Immature natural killer cell (primary cell): ENCODE data around the gene TBATA. TPM values are rescaled to one million over a fixed set of nuclear protein-coding genes. Genes with fewer than 3 reads are reported as not detected.
"Not testable (repeated sequence)": the region's sequence is repeated elsewhere in the genome, so short reads cannot be mapped to it uniquely, and the experiment has no call there.

ENCODE experiments used
- DNase-seq, 3 donors: peaks; one replicate each; pipeline ENCODE4 v3.0.0; 2022; ENCODE audit warnings: mixed read lengths in 1 of 3
- H3K27ac Mint-ChIP-seq, 6 donors: one replicate each; pipeline ENCODE4 v1.8.0; 2020; ENCODE audit warnings: mixed read lengths in 6 of 6, mild to moderate bottlenecking in 5 of 6, inconsistent platforms in 4 of 6, moderate library complexity in 3 of 6
- H3K27me3 Mint-ChIP-seq, 3 donors: one replicate each; pipeline ENCODE4 v1.8.0; 2020 to 2021; ENCODE audit warnings: low read depth in 3 of 3, mild to moderate bottlenecking in 3 of 3, mixed read lengths in 3 of 3, moderate library complexity in 3 of 3, inconsistent platforms in 1 of 3
- H3K36me3 Mint-ChIP-seq, 3 donors: one replicate each; pipeline ENCODE4 v1.8.0; 2020; ENCODE audit warnings: mixed read lengths in 3 of 3, inconsistent platforms in 2 of 3, mild to moderate bottlenecking in 2 of 3
- H3K4me1 Mint-ChIP-seq, 2 donors: one replicate each; pipeline ENCODE4 v1.8.0; 2020; ENCODE audit warnings: inconsistent platforms in 2 of 2, mild to moderate bottlenecking in 2 of 2, mixed read lengths in 2 of 2, moderate library complexity in 1 of 2
- H3K4me3 Mint-ChIP-seq, 5 donors: one replicate each; pipeline ENCODE4 v1.8.0; 2020; ENCODE audit warnings: mild to moderate bottlenecking in 5 of 5, mixed read lengths in 5 of 5, inconsistent platforms in 3 of 5, moderate library complexity in 3 of 5
- H3K9me3 Mint-ChIP-seq, 6 donors: one replicate each; pipeline ENCODE4 v1.8.0; 2020; ENCODE audit warnings: mild to moderate bottlenecking in 6 of 6, mixed read lengths in 6 of 6, inconsistent platforms in 4 of 6, moderate library complexity in 3 of 6
- polyA plus RNA-seq, 3 donors: library from polyadenylated mRNA; unstranded; fragments of 300-500 nt; fragmentation: Illumina TruSeq; gene quantifications; one replicate each; pipeline ENCODE4 v1.2.3, GENCODE V29; 2021

The TBATA gene
- polyA plus RNA-seq, 3 donors from 2014 or later, result not detected

DNA sequence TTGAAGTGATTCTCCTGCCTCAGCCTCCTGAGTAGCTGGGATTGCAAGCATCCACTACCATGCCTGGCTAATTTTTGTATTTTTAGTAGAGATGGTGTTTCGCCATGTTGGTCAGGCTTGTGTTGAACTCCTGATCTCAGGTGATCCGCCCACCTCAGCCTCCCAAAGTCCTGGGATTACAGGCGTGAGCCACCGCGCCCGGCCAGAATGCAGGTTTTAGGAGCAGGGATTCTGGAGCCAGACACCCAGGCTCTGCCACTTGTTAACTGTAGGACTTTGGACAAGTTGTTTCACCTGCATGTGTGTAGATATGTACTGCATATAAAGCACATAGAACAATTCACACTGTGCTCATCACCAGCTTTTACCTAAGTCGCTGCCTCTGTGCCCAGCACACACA is 14.7 kb downstream of the TBATA start:
- H3K27ac Mint-ChIP-seq, DNase-seq, H3K36me3 Mint-ChIP-seq, H3K4me3 Mint-ChIP-seq, H3K4me1 Mint-ChIP-seq, H3K27me3 Mint-ChIP-seq, H3K9me3 Mint-ChIP-seq: not testable (repeated sequence)

GRCh38 chr10:70770001-70770400 is 15.2 kb downstream of the TBATA start:
- Mint-ChIP-seq H3K4me3 (no peak overlapping the region), H3K27me3 (peaks cover 3 to 8% (median 4%) of the 10 kb centered on the region in 3 donors), H3K4me1 (no peaks in the 10 kb centered on the region), H3K9me3 (no peaks in the 10 kb centered on the region), H3K36me3 (peaks cover 0 to 7% (median 0%) of the 10 kb centered on the region in 3 donors), H3K27ac (no peak overlapping the region)
- DNase-seq, result no peak

DNA sequence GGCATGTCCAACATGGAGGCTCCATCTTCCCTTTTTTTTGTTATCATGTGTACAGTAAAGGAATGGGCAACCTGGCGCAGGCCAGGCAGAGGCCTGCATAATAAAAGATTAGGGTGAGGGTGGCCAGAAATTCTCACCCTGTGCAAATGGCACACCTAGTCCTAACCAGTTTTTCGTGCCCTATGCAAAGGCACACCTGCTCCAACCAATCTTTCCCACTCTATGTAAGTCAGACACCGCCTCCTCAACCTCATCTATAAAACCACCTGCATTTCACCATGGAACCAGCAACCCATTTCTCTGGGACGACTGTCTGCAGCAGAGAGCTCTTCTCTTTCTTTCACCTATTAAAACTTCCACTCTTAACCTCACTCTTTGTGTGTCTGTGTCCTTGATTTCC is 16.1 kb downstream of the TBATA start:
- no peaks in the 10 kb centered on the region for H3K4me1 Mint-ChIP-seq
- no peak for DNase-seq
- H3K27ac Mint-ChIP-seq, result no peak overlapping the region
- peaks cover 0 to 7% (median 0%) of the 10 kb centered on the region in 3 donors for H3K36me3 Mint-ChIP-seq
- H3K27me3 Mint-ChIP-seq, result peaks cover 3 to 8% (median 4%) of the 10 kb centered on the region in 3 donors
- H3K4me3 Mint-ChIP-seq, result no peak overlapping the region
- no peaks in the 10 kb centered on the region for H3K9me3 Mint-ChIP-seq

GRCh38 chr10:70768026-70768685 is 17.0 kb downstream of the TBATA start:
- not testable (repeated sequence) for DNase-seq, H3K9me3 Mint-ChIP-seq, H3K27me3 Mint-ChIP-seq, H3K4me3 Mint-ChIP-seq, H3K27ac Mint-ChIP-seq, H3K4me1 Mint-ChIP-seq, H3K36me3 Mint-ChIP-seq

DNA sequence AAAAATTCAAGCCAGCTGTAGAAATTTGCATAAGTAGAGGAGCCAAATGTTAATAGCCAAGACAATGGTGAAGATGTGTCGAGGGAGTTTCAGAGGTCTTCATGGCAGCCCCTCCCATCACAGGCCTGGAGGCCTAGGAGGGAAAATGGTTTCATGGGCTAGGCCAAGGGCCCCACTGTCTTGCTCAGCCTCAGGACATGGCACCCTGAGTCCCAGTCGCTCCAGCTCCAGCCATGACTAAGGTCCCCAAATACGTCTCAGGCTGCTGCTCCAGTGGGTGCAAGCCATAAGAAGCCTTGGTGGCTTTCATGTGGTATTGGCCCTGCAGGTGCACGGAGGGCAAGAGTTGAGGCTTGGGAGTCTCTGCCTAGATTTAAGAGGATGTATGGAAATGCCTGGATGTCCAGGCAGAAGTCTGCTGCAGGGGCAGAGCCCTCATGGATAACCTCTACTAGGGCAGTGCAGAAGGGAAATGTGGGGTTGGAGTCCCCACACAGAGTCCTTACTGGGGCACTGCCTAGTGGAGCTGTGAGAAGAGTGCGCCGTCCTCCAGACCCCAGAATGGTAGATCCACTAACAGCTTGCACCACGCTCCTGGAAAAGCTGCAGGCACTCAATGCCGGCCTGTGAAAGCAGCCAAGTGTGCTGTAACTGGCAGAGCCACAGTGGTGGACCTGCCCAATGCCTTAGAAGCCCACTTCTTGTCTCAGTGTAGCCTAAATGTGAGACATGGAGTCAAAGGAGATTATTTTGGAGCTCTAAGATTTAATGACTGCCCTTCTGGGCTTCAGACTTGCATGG is 19.2 kb downstream of the TBATA start:
- Mint-ChIP-seq H3K27me3 (peaks cover 2 to 6% (median 3%) of the 10 kb centered on the region in 3 donors), H3K27ac (no peak overlapping the region), H3K9me3 (no peaks in the 10 kb centered on the region), H3K4me1 (no peaks in the 10 kb centered on the region), H3K36me3 (peaks cover 0 to 7% (median 0%) of the 10 kb centered on the region in 3 donors), H3K4me3 (no peak overlapping the region)
- DNase-seq, result no peak

DNA sequence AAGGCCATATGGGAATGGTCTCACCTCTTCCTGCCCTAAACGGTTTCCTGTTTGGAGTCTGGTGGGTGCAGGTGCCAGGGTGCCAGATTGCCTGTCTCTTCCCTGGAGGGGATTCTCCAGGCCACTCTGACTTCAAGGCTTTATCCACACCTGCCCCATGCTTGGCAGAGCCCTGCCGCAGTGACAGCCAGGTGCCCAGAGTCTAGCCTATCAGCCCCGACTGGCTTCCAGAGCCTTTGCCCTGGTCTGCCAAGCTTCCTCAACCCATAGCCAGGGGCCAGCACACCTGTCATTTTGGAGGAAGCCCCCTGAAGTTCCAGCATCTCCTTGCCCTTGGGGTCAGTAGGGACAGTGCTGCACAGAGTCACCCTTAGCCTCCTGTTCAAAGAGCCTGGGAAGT is 21.6 kb downstream of the TBATA start:
- no peaks in the 10 kb centered on the region for H3K9me3 Mint-ChIP-seq
- no peak overlapping the region for H3K4me3 Mint-ChIP-seq
- DNase-seq, result no peak
- H3K36me3 Mint-ChIP-seq, result peaks cover 0 to 7% (median 0%) of the 10 kb centered on the region in 3 donors
- peaks cover 7 to 9% of the 10 kb centered on the region in 2 donors for H3K4me1 Mint-ChIP-seq
- H3K27me3 Mint-ChIP-seq, result peaks cover 2 to 6% (median 5%) of the 10 kb centered on the region in 3 donors
- H3K27ac Mint-ChIP-seq, result peak overlapping the region in 1 of 6 donors; percentile 14

DNA sequence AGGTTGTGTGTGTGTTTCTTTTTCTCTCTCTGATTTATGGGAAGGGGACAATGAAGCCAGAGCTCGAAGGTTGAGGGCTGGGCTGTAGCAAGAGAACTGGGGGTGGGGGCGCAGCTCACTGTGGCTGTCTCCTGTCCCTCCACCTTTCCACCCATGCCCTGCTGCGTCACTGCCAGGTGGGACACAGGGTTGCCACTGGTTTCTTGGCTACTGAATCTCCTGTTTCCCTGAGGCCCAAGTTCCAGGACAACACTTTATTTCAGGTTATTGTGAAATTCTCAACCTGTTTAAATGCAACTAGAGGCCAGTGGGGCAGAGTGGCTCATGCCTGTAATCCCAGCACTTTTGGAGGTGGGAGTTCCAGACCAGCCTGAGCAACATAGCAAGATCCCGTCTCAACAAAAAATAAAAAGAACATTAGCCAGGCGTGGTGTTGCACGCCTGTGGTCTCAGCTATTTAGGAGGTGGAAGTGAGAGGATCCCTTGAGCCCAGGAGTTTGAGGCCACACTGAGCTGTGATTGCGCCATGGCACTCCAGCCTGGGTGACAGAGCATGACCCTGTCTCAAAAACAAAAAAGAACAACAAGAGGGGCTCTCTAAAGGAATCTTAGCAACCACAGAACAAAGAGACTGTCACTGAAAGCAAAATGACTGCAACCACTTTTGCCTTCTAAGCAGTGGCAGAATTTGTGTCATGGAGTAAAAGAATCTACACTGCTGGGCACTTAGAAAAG is 22.6 kb downstream of the TBATA start:
- no peak for DNase-seq
- Mint-ChIP-seq H3K27me3 (peaks cover 0 to 6% (median 5%) of the 10 kb centered on the region in 3 donors), H3K9me3 (no peaks in the 10 kb centered on the region), H3K27ac (no peak overlapping the region), H3K4me1 (peaks cover 8 to 11% of the 10 kb centered on the region in 2 donors), H3K36me3 (peaks cover 0 to 7% (median 0%) of the 10 kb centered on the region in 3 donors), H3K4me3 (no peak overlapping the region)

DNA sequence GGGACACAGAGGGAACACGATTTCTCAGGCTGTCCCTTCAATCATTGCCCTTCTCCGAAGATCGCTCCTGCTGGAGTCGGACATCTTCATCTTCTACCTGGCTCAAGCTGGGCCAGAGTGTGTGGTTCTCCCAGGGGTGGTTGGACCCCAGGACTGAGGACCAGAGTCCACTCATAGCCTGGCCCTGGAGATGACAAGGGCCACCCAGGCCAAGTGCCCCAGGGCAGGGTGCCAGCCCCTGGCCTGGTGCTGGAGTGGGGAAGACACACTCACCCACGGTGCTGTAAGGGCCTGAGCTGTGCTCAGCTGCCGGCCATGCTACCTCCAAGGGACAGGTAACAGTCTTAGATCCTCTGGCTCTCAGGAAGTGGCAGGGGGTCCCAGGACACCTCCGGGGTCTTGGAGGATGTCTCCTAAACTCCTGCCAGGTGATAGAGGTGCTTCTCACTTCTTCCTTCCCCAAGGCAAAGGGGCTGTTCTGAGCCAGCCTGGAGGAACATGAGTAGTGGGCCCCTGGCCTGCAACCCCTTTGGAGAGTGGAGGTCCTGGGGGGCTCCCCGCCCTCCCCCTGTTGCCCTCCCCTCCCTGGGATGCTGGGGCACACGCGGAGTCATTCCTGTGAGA is 23.3 kb downstream of the TBATA start:
- H3K9me3 Mint-ChIP-seq, result no peaks in the 10 kb centered on the region
- peaks cover 0 to 6% (median 4%) of the 10 kb centered on the region in 3 donors for H3K27me3 Mint-ChIP-seq
- H3K36me3 Mint-ChIP-seq, result peaks cover 0 to 7% (median 0%) of the 10 kb centered on the region in 3 donors
- DNase-seq, result no peak
- H3K27ac Mint-ChIP-seq, result no peak overlapping the region
- H3K4me1 Mint-ChIP-seq, result peaks cover 8 to 11% of the 10 kb centered on the region in 2 donors
- no peak overlapping the region for H3K4me3 Mint-ChIP-seq

DNA sequence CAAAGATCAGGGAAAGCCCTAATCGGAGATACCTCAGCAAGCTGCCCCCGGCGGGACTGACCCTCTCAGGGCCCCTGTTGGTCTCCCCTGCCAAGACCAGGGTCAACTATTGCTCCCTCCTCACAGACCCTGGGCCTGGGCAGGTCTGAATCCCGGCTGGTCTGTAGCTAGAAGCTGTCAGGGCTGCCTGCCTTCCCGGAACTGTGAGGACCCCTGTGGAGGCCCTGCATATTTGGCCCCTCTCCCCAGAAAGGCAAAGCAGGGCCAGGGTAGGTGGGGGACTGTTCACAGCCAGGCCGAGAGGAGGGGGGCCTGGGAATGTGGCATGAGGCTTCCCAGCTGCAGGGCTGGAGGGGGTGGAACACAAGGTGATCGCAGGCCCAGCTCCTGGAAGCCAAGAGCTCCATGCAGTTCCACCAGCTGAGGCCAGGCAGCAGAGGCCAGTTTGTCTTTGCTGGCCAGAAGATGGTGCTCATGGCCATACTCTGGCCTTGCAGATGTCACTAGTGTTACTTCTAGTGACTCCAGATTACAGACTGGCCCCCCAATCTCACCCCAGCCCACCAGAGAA is 24.1 kb downstream of the TBATA start:
- peaks cover 0 to 3% (median 3%) of the 10 kb centered on the region in 3 donors for H3K27me3 Mint-ChIP-seq
- DNase-seq, result no peak
- H3K4me3 Mint-ChIP-seq, result no peak overlapping the region
- H3K4me1 Mint-ChIP-seq, result peaks cover 8 to 11% of the 10 kb centered on the region in 2 donors
- H3K36me3 Mint-ChIP-seq, result peaks cover 0 to 4% (median 0%) of the 10 kb centered on the region in 3 donors
- H3K27ac Mint-ChIP-seq, result no peak overlapping the region
- H3K9me3 Mint-ChIP-seq, result no peaks in the 10 kb centered on the region

- no peak for DNase-seq
- Mint-ChIP-seq H3K4me1 (peaks cover 8 to 11% of the 10 kb centered on the region in 2 donors), H3K36me3 (peaks cover 0 to 4% (median 0%) of the 10 kb centered on the region in 3 donors)
Observed at GRCh38 chr10:70760271-70760787, 24.8 kb downstream of the TBATA start.

GRCh38 chr10:70759781-70760180 is 25.4 kb downstream of the TBATA start:
- Mint-ChIP-seq H3K9me3 (no peaks in the 10 kb centered on the region), H3K27ac (no peak overlapping the region), H3K27me3 (peaks cover 0 to 3% (median 3%) of the 10 kb centered on the region in 3 donors), H3K4me1 (peaks cover 8 to 11% of the 10 kb centered on the region in 2 donors), H3K36me3 (no peaks in the 10 kb centered on the region), H3K4me3 (no peak overlapping the region)
- DNase-seq, result no peak

More at GRCh38 chr10:70760271-70760787, 24.8 kb downstream of the TBATA start:
- Mint-ChIP-seq H3K9me3 (no peaks in the 10 kb centered on the region), H3K27me3 (peaks cover 0 to 3% (median 3%) of the 10 kb centered on the region in 3 donors), H3K27ac (no peak overlapping the region), H3K4me3 (no peak overlapping the region)

DNA sequence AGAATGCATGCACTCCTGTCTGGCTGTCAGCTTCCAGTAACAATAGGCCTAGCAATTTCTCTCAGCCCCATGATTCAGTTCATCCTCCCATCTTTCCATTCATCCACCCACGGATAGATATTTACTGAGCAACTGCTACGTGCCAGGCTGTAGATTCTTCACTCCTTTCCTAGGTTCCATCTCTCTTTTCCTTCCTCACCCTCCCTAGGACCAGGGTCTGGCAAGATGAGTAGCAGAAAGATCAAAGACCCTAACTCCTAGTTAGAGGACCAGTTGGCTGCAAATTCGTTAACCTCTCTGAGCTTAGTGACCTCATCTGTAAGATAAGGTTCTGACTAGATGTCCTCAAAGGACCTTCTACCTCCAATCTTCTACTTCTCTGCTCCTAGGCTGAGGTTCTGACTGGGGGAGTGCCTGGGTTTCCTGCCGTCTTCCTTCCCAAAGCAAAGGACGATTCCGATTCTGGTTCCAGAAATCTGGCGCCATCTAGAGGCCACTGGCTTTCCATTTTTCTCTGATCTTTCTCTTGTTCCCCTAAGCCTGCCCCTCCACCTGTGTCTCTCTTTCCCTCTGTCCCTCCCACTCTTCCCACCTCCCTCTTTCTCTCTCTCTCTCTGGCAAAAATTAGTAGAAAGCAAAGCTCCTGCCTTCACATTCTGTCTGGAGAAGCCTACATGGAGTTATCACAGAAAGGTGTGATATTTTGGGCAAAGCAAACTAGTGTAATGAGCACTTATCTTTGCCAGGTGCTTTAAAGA is 26.2 kb downstream of the TBATA start:
- no peaks in the 10 kb centered on the region for H3K36me3 Mint-ChIP-seq
- DNase-seq, result peak; percentile 64 to 71 (median 67)
- no peaks in the 10 kb centered on the region for H3K9me3 Mint-ChIP-seq
- peak overlapping the region in 1 of 5 donors; percentile 60 for H3K4me3 Mint-ChIP-seq
- peaks cover 8 to 11% of the 10 kb centered on the region in 2 donors for H3K4me1 Mint-ChIP-seq
- H3K27ac Mint-ChIP-seq, result peak overlapping the region in 3 of 6 donors; percentile 8 to 66 (median 47)
- H3K27me3 Mint-ChIP-seq, result peaks cover 0 to 7% (median 3%) of the 10 kb centered on the region in 3 donors
